ENCODE data around the gene MOB1A.
"Not testable (repeated sequence)": the region's sequence is repeated elsewhere in the genome, so short reads cannot be mapped to it uniquely, and the experiment has no call there.

The MOB1A gene

DNA sequence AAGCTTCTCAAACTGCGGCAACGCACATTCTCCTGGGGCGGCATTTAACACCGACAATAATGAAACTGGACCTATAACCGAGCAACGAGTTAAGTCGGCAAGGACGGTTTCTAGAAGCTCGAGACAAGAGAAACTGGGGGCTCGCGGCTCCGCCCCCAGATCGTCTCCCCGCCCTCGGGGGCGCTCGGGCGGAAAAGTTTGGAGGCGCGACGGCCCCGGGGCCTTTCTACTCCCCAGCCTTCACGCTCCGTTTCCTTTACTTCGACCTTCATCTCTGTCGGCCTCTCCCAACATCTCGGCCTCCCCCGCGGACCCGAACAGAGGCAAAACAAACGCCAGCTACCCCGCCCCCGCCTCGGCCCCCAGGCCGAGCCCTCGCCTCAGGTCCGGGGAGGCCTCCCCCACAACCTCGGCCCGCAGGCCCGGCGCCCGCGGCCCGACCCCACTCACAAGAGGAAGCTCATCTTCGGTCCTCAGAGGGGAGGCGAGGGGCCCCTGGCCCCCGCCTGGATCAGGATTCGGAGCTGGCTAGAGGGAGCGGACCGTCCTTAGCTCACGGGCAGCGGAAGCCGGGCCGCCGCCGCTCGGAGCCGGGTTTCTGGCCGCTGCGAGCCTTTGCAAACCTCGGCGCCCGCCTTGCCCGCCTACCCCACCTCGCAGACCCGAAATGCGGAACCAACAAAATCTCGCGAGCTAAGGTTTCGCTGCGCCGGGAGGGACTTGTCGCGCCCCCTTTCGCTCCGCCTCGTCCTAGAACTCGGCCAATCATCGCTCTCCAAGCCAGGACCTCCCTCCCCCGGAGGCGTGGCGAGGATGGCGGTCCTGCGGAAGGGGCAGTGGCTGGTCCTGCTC lies at the start of gene MOB1A:
Gene MOB1A, minus strand, starts transcription at position 669 of the 852 bp plus-strand sequence. Its CDS starts 205 bp downstream, at position 464.
- peak; percentile 95 for DNase-seq (ENCODE audit: low spot score)

DNA sequence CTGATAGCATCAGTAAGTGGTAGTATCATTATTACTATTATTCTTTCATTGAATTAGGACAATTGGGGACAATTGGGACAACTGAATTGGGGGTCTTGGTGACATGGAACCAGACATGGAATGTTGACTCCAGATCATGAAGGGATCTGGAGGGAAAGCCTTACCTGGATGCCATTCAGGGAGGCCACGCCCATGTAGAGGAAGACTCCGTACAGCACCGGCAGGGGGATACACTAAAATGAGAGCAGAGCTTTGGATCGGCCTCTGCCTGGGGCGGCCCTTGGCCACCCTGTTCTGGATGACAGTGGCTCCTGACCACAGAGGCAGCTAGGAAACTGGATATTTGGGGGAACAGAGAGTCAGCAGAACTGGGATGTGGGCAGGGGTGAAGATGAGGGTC lies 49.0 kb upstream of the MOB1A start:
- no peak for DNase-seq (ENCODE audit: low spot score)

DNA sequence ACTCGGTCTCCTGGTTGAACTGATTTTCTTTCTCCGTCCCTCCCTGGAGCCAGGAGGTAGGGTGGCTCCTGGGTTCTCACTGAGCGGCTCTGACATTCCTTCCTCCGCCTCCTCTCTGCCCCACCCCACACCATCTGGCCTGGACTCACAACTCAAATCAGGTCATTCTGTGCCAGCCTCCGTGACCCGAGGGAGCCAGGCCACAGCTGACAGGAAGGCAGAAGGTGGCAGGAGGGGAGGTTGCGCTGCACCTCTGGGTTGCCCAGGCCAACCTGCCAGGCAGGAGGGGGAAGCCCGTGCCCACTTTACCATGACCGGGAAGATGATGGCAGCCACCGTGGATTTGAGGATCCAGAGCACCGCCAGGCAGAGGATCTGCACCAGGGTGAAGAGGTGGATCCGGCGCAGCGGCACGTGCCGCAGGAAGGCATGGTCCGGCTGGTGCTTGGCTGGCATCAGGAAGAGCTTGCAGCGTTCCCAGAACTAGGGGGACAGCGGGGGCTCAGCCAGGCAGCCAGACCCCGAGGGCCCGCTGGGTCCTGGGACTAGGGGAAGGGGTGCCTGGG lies 48.1 kb upstream of the MOB1A start:
- no peak for DNase-seq (ENCODE audit: low spot score)

DNA sequence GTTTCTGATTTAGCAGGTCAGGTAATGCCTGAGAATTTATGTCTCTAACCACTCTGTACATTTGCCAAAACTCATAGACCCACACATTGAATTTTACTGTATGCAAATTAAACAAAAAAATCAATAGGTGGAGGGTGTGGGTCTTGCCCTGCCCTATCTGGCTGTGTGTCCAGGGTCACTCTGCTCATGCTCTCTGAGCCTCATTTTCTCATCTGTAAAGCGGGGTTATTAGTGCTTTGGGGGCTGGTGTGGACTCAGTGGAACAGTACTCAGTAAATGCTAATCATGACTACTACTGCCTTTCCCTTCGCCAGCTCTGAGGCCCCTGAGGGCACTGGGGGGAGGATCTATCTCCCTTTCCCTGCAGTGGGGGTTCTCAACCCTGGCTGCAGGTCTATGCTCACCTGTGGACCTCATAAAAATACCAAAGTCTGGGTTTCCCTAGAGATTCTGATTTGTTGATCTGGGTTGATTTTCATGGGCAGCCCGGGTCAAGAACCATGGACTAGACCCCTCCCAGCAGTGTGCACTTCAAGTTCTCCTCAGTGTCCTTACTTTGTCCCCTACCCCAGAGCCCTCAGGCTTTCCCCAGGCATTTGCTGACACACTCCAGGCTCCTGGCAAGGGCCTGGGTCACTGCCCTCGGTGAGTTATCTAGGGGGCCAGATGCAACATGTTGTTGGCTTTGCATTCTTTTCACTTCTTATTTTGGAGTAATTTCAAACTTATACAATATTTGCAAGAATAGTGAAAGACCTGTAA lies 47.2 kb upstream of the MOB1A start:
- no peak for DNase-seq (ENCODE audit: low spot score)

DNA sequence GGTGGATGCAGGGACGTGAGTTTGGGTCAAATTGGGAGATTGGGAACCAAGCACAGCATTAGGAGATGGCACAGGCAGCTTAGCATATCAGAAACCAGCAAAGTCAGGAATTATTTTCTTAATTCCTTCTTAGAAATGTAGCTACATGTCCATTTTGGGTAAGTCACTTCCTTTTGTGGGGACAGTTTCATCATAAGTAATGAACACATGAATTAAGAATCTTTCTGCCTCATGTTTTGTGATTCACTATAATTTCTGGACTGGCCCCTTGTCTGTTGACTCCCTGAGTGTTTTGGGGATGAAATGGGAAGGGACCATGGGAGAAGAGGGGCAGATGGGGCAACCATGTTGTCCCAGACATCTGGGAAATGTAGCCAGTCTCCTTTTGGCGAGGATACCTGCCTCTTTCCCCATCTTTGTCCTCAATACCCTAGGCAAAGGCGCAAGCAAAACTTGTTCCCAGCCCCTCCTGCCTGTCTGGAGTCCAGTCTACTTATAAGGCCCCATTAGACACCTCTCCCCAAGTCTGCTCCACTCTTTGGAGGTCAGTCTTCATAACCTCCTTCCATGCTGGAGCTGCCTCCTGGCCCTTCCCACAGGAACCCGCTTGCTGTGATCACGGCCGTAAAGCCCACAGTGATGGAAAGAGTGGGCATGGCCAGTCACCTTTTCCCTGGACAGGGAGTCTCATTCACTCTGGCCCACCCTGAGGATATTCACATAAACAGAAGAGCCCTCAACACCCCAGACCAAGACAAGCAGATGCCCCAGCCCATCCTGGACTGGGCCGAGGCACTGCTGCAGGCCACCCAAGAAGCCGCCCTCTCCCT lies 45.5 kb upstream of the MOB1A start:
- no peak for DNase-seq (ENCODE audit: low spot score)

DNA sequence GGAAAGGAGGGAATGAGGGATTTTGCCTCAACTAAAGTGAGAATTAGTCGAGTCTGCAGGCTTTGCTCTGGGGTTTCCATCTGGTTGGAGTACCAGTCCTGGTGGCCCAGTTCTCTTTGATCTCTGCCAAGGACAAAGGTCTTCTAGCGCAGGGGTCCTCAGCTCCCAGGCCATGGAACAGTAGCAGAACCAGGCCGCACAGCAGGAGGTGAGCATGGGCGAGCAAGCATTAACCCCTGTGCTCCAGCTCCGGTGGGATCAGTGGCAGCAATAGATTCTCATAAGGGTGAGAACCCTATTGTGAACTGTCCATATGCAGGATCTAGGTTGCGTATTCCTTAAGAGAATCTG lies 43.6 kb upstream of the MOB1A start:
- DNase-seq (ENCODE audit: low spot score), result no peak

DNA sequence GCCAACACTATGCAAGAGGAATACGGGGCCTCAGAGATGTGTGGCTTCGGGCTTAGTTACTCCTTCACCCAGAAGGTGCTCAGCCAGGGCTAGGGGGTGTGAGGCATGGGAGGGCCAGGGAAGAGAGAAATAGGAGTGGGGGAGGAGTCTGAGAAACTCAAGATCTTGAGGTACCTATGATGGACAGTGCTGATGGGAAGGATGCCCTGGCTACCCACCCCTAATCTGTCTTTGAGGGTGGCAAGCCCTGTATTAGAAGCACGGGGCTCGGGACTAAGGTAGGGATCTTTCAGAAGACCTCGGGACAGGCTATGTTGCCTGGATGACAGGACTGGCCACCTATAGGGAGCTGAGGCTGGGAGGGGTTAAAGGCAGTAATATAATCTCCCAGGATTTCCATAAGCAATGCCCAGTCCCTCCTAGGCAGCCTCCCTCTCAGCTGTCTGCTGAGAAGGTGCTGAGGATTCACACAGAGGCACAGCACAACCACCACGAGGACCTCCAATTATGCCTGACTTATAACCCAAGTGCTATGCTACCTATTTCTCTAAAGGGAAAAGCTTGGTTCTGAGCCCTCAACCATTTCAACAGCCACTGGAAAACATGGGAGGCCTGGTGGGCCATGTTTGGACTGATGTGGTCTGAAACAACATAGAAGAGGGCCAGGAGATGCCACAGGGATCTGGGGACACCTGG lies 43.1 kb upstream of the MOB1A start:
- no peak for DNase-seq (ENCODE audit: low spot score)

DNA sequence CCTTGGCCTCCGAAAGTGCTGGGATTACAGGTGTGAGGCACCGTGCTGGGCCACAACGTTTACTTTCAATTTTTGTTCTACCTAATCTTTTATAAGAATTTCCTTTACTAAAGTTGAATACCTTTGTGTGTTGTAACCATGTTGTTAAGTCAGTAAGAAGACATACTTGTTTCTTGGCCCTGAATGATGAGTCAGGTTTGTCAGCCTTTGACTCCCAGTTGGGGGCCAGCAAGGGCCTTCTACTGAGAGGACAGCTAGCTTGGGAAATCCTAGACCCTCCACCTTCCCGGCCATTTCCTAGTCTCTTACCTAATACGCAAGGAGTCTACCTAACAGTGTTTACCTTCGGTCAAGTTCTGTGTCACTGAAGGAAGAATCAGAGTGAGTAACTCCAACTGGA lies 42.4 kb upstream of the MOB1A start:
- no peak for DNase-seq (ENCODE audit: low spot score)

DNA sequence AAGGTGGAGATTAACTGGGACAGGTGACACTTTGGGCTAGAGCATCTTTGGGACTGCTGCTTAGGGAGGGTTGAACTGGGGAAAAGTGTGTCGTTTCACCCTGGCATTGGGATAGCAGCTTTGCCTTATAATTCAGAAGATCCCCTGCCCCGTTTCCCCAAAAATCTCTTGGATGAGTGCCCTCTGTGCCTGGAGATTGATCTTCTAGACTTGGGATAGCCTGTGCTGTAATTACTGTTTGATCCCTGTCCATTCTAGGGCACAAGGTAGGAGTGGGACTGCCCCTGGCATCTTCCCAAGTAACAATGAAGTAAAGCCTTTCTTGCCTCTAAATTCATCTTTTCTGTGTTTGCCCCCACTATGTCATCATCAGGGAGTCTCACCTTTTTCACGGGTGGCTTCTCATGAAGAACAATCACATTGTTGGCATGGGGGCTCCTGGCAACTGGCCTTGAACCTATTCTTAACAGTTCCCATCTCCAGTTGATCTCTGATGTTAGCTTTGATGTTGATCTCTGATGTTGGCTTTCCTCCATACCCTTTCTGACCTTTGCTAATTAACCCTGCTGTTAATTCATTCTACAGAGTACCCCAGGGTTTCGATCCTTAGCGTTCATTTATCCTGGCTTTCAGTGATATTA lies 41.3 kb upstream of the MOB1A start:
- no peak for DNase-seq (ENCODE audit: low spot score)

DNA sequence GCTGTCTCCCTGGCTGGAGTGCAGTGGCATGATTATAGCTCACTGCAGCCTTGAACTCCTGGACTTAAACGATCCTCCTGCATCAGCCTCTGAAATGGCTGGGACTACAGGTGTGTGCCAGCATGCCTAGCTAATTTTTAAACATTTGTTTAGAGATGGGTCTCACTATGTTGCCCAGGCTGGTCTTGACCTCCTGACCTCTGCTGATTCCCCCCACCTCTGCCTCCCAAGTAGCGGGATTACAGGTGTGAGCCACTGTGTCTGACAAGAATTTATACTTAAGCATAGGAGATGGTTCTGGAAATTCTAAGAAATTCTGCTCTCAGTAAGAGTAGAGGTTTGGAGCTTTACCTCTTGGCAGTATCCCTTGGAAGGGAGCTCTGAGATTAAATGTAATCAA lies 38.0 kb upstream of the MOB1A start:
- DNase-seq (ENCODE audit: low spot score), result no peak

DNA sequence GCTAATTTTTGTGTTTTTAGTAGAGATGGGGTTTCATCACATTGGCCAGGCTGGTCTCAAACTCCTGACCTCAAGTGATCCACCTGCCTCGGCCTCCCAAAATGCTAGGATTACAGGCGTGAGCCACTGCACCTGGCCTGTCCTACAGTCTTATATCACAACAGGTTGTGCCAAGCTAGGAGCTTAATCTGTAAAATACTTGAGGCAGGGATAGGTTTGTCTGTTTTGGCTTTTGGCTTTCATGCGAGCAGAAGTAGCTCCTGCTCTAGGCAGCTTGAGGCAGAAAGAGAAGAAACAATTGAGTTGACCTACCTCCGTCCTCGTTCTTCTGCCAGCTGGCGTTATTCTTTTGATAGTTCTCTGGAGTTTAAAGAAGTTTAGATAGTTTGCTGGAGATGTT lies 37.1 kb upstream of the MOB1A start:
- DNase-seq (ENCODE audit: low spot score), result not testable (repeated sequence)

DNA sequence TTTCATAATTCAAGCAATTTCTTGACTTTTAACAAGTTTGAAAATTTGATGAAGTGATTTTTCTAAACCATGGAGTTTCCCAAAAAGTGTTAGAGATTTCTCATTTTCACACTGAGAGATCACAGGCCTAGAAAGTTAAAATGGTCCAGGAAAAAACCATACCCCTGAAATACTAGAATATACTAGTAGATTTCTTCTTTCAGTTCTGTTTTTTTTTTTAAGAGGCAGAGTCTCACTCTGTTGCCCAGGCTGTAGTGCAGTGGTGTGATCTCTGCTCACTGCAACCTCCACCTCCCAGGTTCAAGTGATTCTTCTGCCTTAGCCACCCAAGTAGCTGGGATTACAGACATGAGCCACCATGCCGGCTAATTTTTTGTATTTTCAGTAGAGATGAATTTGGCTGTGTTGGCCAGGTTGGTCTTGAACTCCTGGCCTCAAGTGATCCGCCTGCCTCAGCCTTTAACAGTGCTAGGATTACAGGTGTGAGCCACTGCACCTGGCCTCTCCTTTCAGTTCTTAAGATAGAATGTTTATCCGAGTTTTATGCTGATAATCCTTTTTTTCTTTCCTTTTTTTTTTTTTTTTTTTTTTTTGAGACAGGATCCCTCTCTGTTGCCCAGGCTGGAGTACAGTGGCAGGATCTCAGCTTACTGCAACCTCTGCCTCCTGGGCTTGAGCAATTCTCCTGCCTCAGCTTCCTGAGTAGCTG lies 34.2 kb upstream of the MOB1A start:
- no peak for DNase-seq (ENCODE audit: low spot score)

DNA sequence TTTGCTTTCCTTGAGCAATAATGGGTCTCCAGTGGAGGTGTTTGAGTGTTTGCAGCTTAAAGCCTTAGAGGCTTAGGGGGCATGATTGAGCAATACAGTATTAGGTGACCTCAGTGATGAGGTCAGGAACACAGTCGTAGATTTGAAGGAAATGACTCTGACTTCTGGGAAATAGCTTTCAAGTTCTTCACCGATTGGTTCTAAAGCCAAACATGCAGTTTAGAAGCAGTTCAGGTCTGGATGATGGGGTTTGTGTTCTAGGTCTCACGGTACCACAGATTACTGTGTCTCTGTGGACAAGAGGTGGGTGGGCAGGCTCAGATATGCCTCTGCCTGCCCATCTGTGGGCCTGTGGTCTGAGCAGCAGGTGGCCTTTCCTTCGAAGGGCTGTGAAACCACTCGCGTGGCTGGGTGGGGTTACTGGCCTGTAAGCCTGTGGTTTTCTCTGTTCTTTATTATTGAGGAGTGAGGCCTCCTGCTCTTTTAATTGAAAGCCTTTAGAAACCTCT lies 27.6 kb upstream of the MOB1A start:
- no peak for DNase-seq (ENCODE audit: low spot score)

DNA sequence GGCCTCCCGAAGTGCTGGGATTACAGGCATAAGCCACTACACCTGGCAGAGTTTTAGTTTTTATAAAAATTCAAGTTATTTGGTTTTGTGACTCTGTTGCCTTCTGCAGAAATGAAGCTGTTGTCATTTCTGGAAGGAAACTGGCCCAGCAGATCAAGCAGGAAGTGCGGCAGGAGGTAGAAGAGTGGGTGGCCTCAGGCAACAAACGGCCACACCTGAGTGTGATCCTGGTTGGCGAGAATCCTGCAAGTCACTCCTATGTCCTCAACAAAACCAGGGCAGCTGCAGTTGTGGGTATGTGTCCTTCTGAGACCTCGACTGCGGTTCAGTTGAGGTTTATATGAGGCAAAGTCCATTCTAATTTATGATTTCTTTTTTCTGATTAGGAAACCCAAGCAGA lies 26.9 kb upstream of the MOB1A start:
- no peak for DNase-seq (ENCODE audit: low spot score)

DNA sequence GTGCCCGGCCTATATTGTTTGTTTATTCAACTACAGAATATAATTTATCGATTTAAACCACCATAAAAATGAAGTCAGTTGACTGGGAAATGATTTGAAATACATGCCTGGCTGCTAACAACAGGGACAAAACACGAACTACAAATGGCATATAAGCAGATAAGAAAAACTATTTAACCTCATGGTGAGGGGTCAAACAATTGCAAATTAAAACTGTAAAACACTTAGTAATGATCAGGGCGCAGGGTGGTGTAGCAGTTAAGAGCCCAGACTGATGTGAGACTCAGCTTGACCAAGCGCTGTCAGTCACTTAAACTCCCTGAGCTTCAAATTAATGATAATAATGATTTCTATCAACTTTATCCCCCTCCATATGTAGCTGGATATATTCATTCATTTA lies 26.4 kb upstream of the MOB1A start:
- no peak for DNase-seq (ENCODE audit: low spot score)

DNA sequence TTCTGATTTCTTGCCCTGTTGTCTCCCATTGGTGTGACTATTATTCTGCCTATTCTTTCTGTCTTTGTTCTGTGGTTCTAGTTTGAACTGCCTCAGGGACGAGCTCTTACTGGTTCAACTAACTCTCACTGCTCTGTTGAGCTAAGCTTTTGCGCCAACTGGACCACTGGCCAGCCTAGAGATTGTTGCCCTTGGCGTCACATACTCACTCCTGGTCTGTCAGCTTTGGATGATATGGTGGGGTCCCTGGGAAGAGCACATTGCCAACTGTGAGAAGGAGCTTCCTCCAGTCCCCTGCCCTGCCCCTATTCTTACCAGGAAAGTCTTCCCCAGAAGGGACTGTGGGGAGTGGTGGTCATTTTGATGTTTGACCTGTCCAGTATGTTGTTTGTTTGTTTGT lies 25.8 kb upstream of the MOB1A start:
- DNase-seq (ENCODE audit: low spot score), result no peak

DNA sequence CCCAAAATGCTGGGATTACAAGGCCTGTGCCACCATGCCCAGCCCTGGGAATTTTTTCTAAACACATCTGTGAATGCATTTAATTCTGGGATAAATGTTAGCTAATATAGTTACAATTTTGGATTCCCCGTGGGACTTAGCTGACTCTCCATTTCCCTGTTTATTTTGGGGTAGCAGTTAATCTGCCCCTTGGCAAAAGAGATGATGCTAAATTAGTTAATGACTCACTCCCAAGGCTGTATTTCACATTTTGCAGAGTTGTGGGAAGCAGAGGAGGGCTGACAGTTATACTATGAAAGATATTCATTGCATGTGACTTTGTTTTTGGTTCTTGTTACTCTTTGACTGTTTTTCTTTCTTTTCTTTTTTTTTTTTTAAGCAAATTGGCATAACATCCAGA lies 22.9 kb upstream of the MOB1A start:
- DNase-seq (ENCODE audit: low spot score), result no peak

DNA sequence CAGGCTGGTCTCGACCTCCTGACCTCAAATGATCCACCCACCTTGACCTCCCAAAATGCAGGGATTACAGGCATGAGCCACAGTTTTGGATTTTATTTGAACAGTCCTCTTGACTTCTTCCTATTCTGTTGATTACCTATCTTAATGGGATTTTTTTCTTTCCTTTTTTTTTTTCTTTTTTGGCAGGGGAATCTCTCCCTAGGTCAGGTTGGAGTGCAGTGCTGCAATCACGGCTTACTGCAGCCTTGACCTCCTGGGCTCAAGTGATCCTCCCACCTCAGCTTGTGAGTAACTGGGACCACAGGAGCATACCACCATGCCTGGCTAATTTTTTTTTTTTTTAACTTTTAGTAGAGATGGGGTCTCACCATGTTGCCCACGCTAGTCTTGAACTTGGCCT lies 22.5 kb upstream of the MOB1A start:
- no peak for DNase-seq (ENCODE audit: low spot score)

DNA sequence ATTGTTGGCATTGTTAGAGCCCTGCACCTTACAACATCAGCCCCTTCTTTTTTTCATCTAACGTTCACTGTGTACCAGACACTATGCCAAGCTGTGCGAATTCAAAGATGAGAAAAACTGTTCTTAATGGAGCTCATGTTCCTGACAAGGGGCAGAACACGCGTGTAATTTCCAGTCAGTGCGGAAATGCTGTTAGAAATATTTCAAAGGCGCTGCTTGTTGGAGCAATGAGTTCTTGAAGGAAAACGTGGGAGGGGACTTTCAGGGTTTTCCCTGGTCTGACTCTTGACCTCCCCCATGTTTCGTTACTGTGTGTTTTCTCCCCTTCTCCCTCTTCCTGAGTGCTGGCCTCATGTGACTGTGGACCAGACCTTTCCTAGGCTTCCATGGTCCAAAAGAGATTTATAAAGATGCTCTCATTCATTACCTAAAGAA lies 21.2 kb upstream of the MOB1A start:
- DNase-seq (ENCODE audit: low spot score), result no peak

DNA sequence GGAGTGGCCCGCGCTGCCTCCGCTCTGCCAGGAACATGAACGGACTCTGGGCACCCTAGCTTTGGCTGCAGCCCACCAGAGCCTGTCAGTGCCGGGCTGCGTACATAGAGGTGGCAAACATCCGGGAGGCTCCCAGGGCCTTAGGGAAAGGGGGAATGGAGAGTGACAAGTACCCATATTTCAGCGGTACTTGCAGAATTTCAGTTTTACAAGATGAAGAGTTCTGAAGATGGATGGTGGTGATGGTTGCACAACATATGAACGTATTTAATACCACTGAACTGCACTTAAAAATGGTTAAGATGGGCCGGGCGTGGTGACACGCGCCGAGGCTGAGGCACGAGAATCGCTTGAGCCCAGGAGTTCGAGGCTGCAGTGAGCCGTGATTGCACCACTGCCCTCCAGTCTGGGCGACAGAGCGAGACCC lies 20.6 kb upstream of the MOB1A start:
- DNase-seq (ENCODE audit: low spot score), result no peak

All from HuH-7 (cell line).